Panc1 (cell line): Measurements from ENCODE around the gene CREM. TPM values are rescaled to one million over a fixed set of nuclear protein-coding genes. Genes with fewer than 3 reads are reported as not detected.
A peak's percentile ranks its signal among the peaks of the same experiment; 100 is the strongest.

Experiments
- ATAC-seq: fragments of 200-7000 bp; cut with Tn5 transposase; 2 replicates; pipeline ENCODE4 v1.9.1; 2020; ENCODE audit warnings: mild to moderate bottlenecking, moderate library complexity
- BruUV-seq: library from RNA; stranded (reverse); fragments of 400-500 nt; replicated peaks from 2 replicates; lab custom pipeline; 2021; lab: Mats Ljungman, UMichigan
- CTCF ChIA-PET: fragments of 300-600 bp; sonication (Branson Sonifier 250); formaldehyde crosslinking; loops from one replicate; lab custom pipeline; 2022; ENCODE audit warnings: antibody characterized with exemption; lab: Charles Lee
- POLR2A ChIA-PET: fragments of 300-600 bp; sonication (Branson Sonifier 250); formaldehyde crosslinking; loops from one replicate; lab custom pipeline; 2022; ENCODE audit warnings: antibody characterized with exemption; lab: Charles Lee
- DNase-seq: peaks from one replicate; pipeline ENCODE4 v3.0.0-alpha.2; 2010; ENCODE audit warnings: low read depth, low spot score
- H3K27ac ChIP-seq: 2 replicates; pipeline ENCODE4 v1.5.1; 2011; ENCODE audit warnings: mild to moderate bottlenecking, low read length, inconsistent platforms
- H3K27me3 ChIP-seq: fragments of 200-500 bp; sonication (Bioruptor generic); 2 replicates; pipeline ENCODE4 v1.6.0; 2014; ENCODE audit warnings: low read length, inconsistent platforms; ENCODE audit not compliant: control insufficient read depth, insufficient read depth
- H3K36me3 ChIP-seq: fragments of 200-500 bp; sonication (Bioruptor generic); 2 replicates; pipeline ENCODE4 v1.5.1; 2014; ENCODE audit warnings: inconsistent platforms, mild to moderate bottlenecking, low read length, moderate library complexity; ENCODE audit not compliant: control insufficient read depth, insufficient read depth
- H3K4me1 ChIP-seq: 2 replicates; pipeline ENCODE4 v1.5.1; 2011; ENCODE audit warnings: inconsistent platforms, mild to moderate bottlenecking, low read length, moderate library complexity; ENCODE audit not compliant: control insufficient read depth, insufficient read depth
- H3K4me3 ChIP-seq, 2 experiments: 2 replicates each; pipeline ENCODE4 v1.5.1; 2011 to 2012; ENCODE audit warnings: low read depth in 2 of 2, low read length in 2 of 2, mild to moderate bottlenecking in 2 of 2, inconsistent platforms in 1 of 2, moderate library complexity in 1 of 2
- H3K9me3 ChIP-seq: fragments of 200-500 bp; sonication (Bioruptor generic); 2 replicates; pipeline ENCODE4 v1.5.1; 2014; ENCODE audit warnings: low read depth, mild to moderate bottlenecking, inconsistent platforms, low read length, moderate library complexity; ENCODE audit not compliant: control insufficient read depth, insufficient read depth
- POLR2AphosphoS5 ChIP-seq: IDR thresholded peaks from 2 replicates; pipeline ENCODE4 v1.6.1; 2012; ENCODE audit warnings: mild to moderate bottlenecking, low read depth, low read length, moderate library complexity
- SIN3A ChIP-seq: IDR thresholded peaks from 2 replicates; pipeline ENCODE4 v1.6.1; 2012; ENCODE audit warnings: low read depth, mild to moderate bottlenecking, low read length, moderate library complexity, borderline replicate concordance; ENCODE audit not compliant: insufficient read depth
- TCF7L2 ChIP-seq: IDR thresholded peaks from 2 replicates; pipeline ENCODE4 v1.6.1; 2011; ENCODE audit warnings: mild to moderate bottlenecking, low read depth, low read length, inconsistent platforms
- in situ Hi-C: cut with HindIII; loops from 2 replicates; pipeline ENCODE4 v1.10.0; 2016; ENCODE audit warnings: low sequenced_read_pairs, low pct_unique_long_range_greater_than_20kb
- intact Hi-C: fragments of 100-400 bp; cut with micrococcal nuclease; formaldehyde crosslinking; loops from one replicate; pipeline ENCODE4 v1.10.0; 2022; ENCODE audit not compliant: unreplicated experiment
- total RNA-seq: library from RNA; stranded (reverse); gene quantifications from one replicate; pipeline ENCODE4 v1.2.1, GENCODE V29; 2021; ENCODE audit not compliant: unreplicated experiment
- TF ChIP-seq, protein P1 (sequence below): fragments of 450-650 bp; IDR thresholded peaks from 2 replicates; pipeline ENCODE4 v1.5.1; 2017; ENCODE audit warnings: mild to moderate bottlenecking
- TF ChIP-seq, protein P2 (sequence below), 2 experiments: IDR thresholded peaks; 2 replicates each; pipeline ENCODE4 v1.6.1; 2011 to 2012; ENCODE audit warnings: low read depth in 2 of 2, control low read depth in 1 of 2, low read length in 1 of 2, mild to moderate bottlenecking in 1 of 2, moderate library complexity in 1 of 2; ENCODE audit not compliant: insufficient read depth in 1 of 2

The CREM gene
- total RNA-seq, 1 experiment from 2014 or later = 13.7 TPM

DNA sequence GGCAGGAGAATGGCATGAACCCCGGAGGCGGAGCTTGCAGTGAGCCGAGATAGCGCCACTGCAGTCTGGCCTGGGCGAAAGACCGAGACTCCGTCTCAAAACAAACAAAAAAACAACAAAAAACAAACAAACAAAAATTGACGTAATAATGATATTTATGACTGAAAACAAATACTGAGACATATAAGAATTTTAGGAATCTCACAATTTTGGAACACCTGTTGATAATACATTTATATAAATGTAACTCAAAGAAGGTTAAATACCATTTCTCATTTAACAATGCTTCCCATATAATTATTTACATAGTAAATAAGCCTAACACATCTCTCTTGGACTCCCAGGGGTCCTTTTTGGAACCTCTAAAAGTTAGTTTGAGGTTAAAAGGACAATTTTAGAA lies 107.4 kb downstream of the CREM start:
- Histone ChIP-seq H3K9me3 (no peaks in the 10 kb centered on the region), H3K27ac (no peak overlapping the region), H3K36me3 (no peaks in the 10 kb centered on the region), H3K4me1 (no peaks in the 10 kb centered on the region), H3K4me3 (no peak overlapping the region), H3K27me3 (no peaks in the 10 kb centered on the region)
- TF ChIP-seq TCF7L2 (no peak), SIN3A (no peak), POLR2AphosphoS5 (no peak)
- TF ChIP-seq, protein P1, sequence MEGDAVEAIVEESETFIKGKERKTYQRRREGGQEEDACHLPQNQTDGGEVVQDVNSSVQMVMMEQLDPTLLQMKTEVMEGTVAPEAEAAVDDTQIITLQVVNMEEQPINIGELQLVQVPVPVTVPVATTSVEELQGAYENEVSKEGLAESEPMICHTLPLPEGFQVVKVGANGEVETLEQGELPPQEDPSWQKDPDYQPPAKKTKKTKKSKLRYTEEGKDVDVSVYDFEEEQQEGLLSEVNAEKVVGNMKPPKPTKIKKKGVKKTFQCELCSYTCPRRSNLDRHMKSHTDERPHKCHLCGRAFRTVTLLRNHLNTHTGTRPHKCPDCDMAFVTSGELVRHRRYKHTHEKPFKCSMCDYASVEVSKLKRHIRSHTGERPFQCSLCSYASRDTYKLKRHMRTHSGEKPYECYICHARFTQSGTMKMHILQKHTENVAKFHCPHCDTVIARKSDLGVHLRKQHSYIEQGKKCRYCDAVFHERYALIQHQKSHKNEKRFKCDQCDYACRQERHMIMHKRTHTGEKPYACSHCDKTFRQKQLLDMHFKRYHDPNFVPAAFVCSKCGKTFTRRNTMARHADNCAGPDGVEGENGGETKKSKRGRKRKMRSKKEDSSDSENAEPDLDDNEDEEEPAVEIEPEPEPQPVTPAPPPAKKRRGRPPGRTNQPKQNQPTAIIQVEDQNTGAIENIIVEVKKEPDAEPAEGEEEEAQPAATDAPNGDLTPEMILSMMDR = no peak
- TF ChIP-seq, protein P2, sequence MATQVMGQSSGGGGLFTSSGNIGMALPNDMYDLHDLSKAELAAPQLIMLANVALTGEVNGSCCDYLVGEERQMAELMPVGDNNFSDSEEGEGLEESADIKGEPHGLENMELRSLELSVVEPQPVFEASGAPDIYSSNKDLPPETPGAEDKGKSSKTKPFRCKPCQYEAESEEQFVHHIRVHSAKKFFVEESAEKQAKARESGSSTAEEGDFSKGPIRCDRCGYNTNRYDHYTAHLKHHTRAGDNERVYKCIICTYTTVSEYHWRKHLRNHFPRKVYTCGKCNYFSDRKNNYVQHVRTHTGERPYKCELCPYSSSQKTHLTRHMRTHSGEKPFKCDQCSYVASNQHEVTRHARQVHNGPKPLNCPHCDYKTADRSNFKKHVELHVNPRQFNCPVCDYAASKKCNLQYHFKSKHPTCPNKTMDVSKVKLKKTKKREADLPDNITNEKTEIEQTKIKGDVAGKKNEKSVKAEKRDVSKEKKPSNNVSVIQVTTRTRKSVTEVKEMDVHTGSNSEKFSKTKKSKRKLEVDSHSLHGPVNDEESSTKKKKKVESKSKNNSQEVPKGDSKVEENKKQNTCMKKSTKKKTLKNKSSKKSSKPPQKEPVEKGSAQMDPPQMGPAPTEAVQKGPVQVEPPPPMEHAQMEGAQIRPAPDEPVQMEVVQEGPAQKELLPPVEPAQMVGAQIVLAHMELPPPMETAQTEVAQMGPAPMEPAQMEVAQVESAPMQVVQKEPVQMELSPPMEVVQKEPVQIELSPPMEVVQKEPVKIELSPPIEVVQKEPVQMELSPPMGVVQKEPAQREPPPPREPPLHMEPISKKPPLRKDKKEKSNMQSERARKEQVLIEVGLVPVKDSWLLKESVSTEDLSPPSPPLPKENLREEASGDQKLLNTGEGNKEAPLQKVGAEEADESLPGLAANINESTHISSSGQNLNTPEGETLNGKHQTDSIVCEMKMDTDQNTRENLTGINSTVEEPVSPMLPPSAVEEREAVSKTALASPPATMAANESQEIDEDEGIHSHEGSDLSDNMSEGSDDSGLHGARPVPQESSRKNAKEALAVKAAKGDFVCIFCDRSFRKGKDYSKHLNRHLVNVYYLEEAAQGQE (IDR thresholded peaks at IDR 0.05; ENCODE audit: insufficient read depth in 1 of 2, low read depth in 2 of 2, low read length in 1 of 2) = no peak
- DNase-seq (no peak), ATAC-seq (no peak)
- no TSS peak for BruUV-seq
- ChIA-PET CTCF (no interaction called here), POLR2A (no interaction called here)
- in situ Hi-C loops (no loop called here), intact Hi-C loops (no loop called here)

DNA sequence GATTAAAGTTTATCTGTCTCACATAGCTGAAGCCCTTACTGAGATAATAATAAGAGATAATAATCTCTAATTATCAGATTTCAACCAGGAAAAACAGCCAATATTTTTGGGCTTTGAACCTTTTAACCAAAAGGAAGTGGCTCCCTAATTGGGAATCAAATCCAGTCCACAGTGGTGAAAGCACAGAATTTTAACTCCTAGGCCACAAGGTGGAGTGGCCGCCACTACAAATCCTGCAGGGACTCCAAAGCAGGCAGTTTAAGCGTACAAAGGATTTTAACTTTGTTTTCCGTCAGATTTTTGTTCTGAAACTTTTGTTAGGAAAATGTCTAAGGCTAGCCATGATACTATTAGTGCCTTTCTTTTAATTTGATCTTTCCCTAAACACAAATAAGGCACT lies 110.1 kb downstream of the CREM start:
- ATAC-seq = peak; percentile 86
- Histone ChIP-seq H3K36me3 (no peaks in the 10 kb centered on the region), H3K27ac (no peak overlapping the region), H3K4me3 (no peak overlapping the region), H3K4me1 (no peaks in the 10 kb centered on the region), H3K9me3 (no peaks in the 10 kb centered on the region), H3K27me3 (no peaks in the 10 kb centered on the region)
- intact Hi-C loops (no loop called here), in situ Hi-C loops (no loop called here)
- no TSS peak for BruUV-seq
- POLR2A ChIA-PET = no interaction called here
- TF ChIP-seq, protein P1 = peak; percentile 74
- TF ChIP-seq, protein P2 (IDR thresholded peaks at IDR 0.05; ENCODE audit: insufficient read depth in 1 of 2, low read depth in 2 of 2, low read length in 1 of 2) = no peak
- TF ChIP-seq SIN3A = no peak
- no peak for TF ChIP-seq TCF7L2
- CTCF ChIA-PET = no interaction called here
- no peak for DNase-seq
